ENCODE results near the gene CHAMP1. TPM values are rescaled to one million over a fixed set of nuclear protein-coding genes. Genes with fewer than 3 reads are reported as not detected.
A peak's percentile ranks its signal among the peaks of the same experiment; 100 is the strongest.

The CHAMP1 gene
- total RNA-seq, 1 experiment from 2014 or later = 10.3 TPM

GRCh38 chr13:114310956-114311355 lies 3.3 kb upstream of the CHAMP1 start:
- TF ChIP-seq CTCF (IDR thresholded peaks at IDR 0.05; ENCODE audit: unreplicated experiment) = no peak
- Mint-ChIP-seq H3K4me1 (ENCODE audit: low read depth, unreplicated experiment) (no peaks in the 10 kb centered on the region), H3K36me3 (ENCODE audit: insufficient read depth, unreplicated experiment) (peaks cover 20% of the 10 kb centered on the region), H3K4me3 (ENCODE audit: low read depth, unreplicated experiment) (no peak overlapping the region), H3K9me3 (ENCODE audit: low read depth, unreplicated experiment) (no peaks in the 10 kb centered on the region), H3K27ac (ENCODE audit: unreplicated experiment) (no peak overlapping the region), H3K27me3 (ENCODE audit: unreplicated experiment) (no peaks in the 10 kb centered on the region)
- CTCF ChIA-PET = no interaction called here
- intact Hi-C loops (cut with micrococcal nuclease; ENCODE audit: unreplicated experiment) = no loop called here
- BruUV-seq (replicated peaks) = no TSS peak
- no peak for DNase-seq

GRCh38 chr13:114311387-114311786 lies 2.9 kb upstream of the CHAMP1 start:
- intact Hi-C loops (cut with micrococcal nuclease; ENCODE audit: unreplicated experiment) = no loop called here
- DNase-seq = no peak
- CTCF ChIA-PET = no interaction called here
- Mint-ChIP-seq H3K4me3 (ENCODE audit: low read depth, unreplicated experiment) (no peak overlapping the region), H3K27ac (ENCODE audit: unreplicated experiment) (no peak overlapping the region), H3K9me3 (ENCODE audit: low read depth, unreplicated experiment) (no peaks in the 10 kb centered on the region), H3K36me3 (ENCODE audit: insufficient read depth, unreplicated experiment) (peaks cover 20% of the 10 kb centered on the region), H3K4me1 (ENCODE audit: low read depth, unreplicated experiment) (no peaks in the 10 kb centered on the region), H3K27me3 (ENCODE audit: unreplicated experiment) (no peaks in the 10 kb centered on the region)
- TF ChIP-seq CTCF (IDR thresholded peaks at IDR 0.05; ENCODE audit: unreplicated experiment) = no peak
- no TSS peak for BruUV-seq (replicated peaks)

- Mint-ChIP-seq H3K4me3 (ENCODE audit: low read depth, unreplicated experiment) (no peak overlapping the region), H3K9me3 (ENCODE audit: low read depth, unreplicated experiment) (no peaks in the 10 kb centered on the region), H3K4me1 (ENCODE audit: low read depth, unreplicated experiment) (no peaks in the 10 kb centered on the region), H3K36me3 (ENCODE audit: insufficient read depth, unreplicated experiment) (peaks cover 20% of the 10 kb centered on the region), H3K27me3 (ENCODE audit: unreplicated experiment) (no peaks in the 10 kb centered on the region), H3K27ac (ENCODE audit: unreplicated experiment) (no peak overlapping the region)
- DNase-seq = no peak
- BruUV-seq (replicated peaks) = no TSS peak
- CTCF ChIA-PET = no interaction called here
- intact Hi-C loops (cut with micrococcal nuclease; ENCODE audit: unreplicated experiment) = no loop called here
- no peak for TF ChIP-seq CTCF (IDR thresholded peaks at IDR 0.05; ENCODE audit: unreplicated experiment)
Observed at GRCh38 chr13:114311908-114312307, 2.4 kb upstream of the CHAMP1 start.

- DNase-seq = no peak
- no TSS peak for BruUV-seq (replicated peaks)
- no peaks in the 10 kb centered on the region for H3K4me1 Mint-ChIP-seq (ENCODE audit: low read depth, unreplicated experiment)
- TF ChIP-seq CTCF (IDR thresholded peaks at IDR 0.05; ENCODE audit: unreplicated experiment) = no peak
- H3K36me3 Mint-ChIP-seq (ENCODE audit: insufficient read depth, unreplicated experiment) = peaks cover 20% of the 10 kb centered on the region
- no peaks in the 10 kb centered on the region for H3K27me3 Mint-ChIP-seq (ENCODE audit: unreplicated experiment)
- peak overlapping the region; percentile 67 for H3K27ac Mint-ChIP-seq (ENCODE audit: unreplicated experiment)
- no peaks in the 10 kb centered on the region for H3K9me3 Mint-ChIP-seq (ENCODE audit: low read depth, unreplicated experiment)
- H3K4me3 Mint-ChIP-seq (ENCODE audit: low read depth, unreplicated experiment) = peak overlapping the region; percentile 71
- CTCF ChIA-PET = no interaction called here
- intact Hi-C loops (cut with micrococcal nuclease; ENCODE audit: unreplicated experiment) = no loop called here
Observed at GRCh38 chr13:114313061-114313860, 1.0 kb upstream of the CHAMP1 start.
